Sigmoid colon (tissue), 7 donors: Measurements from ENCODE around the gene SYT15. TPM values are rescaled to one million over a fixed set of nuclear protein-coding genes. Genes with fewer than 3 reads are reported as not detected.

Experiments
- DNase-seq: peaks from one replicate; pipeline ENCODE4 v3.0.0-alpha.2; 2019
- H3K27ac ChIP-seq, 4 donors: fragments of 200-600 bp; sonication (generic); one replicate each; pipeline ENCODE4 v1.5.1; 2016 to 2019; ENCODE audit warnings: mild to moderate bottlenecking in 1 of 4
- H3K27me3 ChIP-seq, 3 donors: fragments of 200-600 bp; sonication (generic); one replicate each; pipeline ENCODE4 v1.5.1; 2019; ENCODE audit warnings: mild to moderate bottlenecking in 1 of 3
- H3K36me3 ChIP-seq, 4 donors: fragments of 200-600 bp; sonication (generic); one replicate each; pipeline ENCODE4 v1.5.1; 2016 to 2019
- H3K4me1 ChIP-seq, 4 donors: fragments of 200-600 bp; sonication (generic); one replicate each; pipeline ENCODE4 v1.5.1; 2017 to 2019
- H3K4me3 ChIP-seq, 4 donors: fragments of 200-600 bp; sonication (generic); one replicate each; pipeline ENCODE4 v1.5.1; 2017 to 2019; ENCODE audit warnings: mild to moderate bottlenecking in 2 of 4, moderate library complexity in 1 of 4
- H3K9me3 ChIP-seq, 4 donors: fragments of 200-600 bp in 3 of 4; sonication (generic) in 3 of 4; one replicate each; pipeline versions ENCODE4 v1.5.1 to v1.6.1; 2013 to 2019
- CTCF ChIP-seq, 4 experiments: fragments of 450-650 bp in 3 of 4; fragments of 200-600 bp in 1 of 4; IDR thresholded peaks; one replicate each; pipeline ENCODE4 v1.5.1; 2016 to 2019; ENCODE audit warnings: antibody characterized with exemption in 4 of 4, mild to moderate bottlenecking in 3 of 4, moderate library complexity in 2 of 4
- EP300 ChIP-seq, 4 donors: sonication (generic); formaldehyde crosslinking; IDR thresholded peaks; one replicate each; pipeline ENCODE4 v1.6.1; 2017; ENCODE audit warnings: antibody characterized with exemption in 4 of 4
- POLR2A ChIP-seq, 2 donors: fragments of 450-650 bp; IDR thresholded peaks; one replicate each; pipeline ENCODE4 v1.6.1; 2016; ENCODE audit warnings: antibody characterized with exemption in 2 of 2, mild to moderate bottlenecking in 2 of 2, moderate library complexity in 2 of 2
- POLR2AphosphoS5 ChIP-seq, 4 donors: sonication (generic); formaldehyde crosslinking; IDR thresholded peaks; one replicate each; pipeline ENCODE4 v1.6.1; 2017; ENCODE audit warnings: antibody characterized with exemption in 4 of 4
- WGBS, 2 donors: extraction: QIAGEN DNeasy Blood & Tissue Kit; methylation state at CpG; one replicate each; pipeline ENCODE4 v1.1.7; 2013; 5-methylcytosine and 5-hydroxymethylcytosine counted together
- intact Hi-C: fragments of 100-400 bp; cut with DNase I; formaldehyde crosslinking; loops from one replicate; pipeline ENCODE4 v1.15.1; 2023
- polyA plus RNA-seq, 3 donors: library from polyadenylated mRNA; stranded (reverse); fragments of 200-250 nt; gene quantifications; one replicate each; pipeline ENCODE4 v1.2.3, GENCODE V29; 2013
- total RNA-seq, 4 donors: library from RNA; depleted of rRNA; stranded (reverse); fragments of >200 nt; gene quantifications; one replicate each; pipeline ENCODE4 v1.1.0, GENCODE V29; 2016
- donor health status: healthy with polysubstance abuse.
- donor health status: Bipolar disorder and iron deficiency.
- donor health status: healthy.

The SYT15 gene
- total and polyA plus RNA-seq, 7 donors = 0.81 to 1.7 (median 1.2) TPM

- intact Hi-C loops = no loop called here
- no peaks in the 10 kb centered on the region for H3K36me3 ChIP-seq
- no peaks in the 10 kb centered on the region for H3K9me3 ChIP-seq
- no peak overlapping the region for H3K27ac ChIP-seq
- TF ChIP-seq EP300 (IDR thresholded peaks at IDR 0.05) = no peak
- no peak for TF ChIP-seq CTCF (IDR thresholded peaks at IDR 0.05)
- no peak for TF ChIP-seq POLR2AphosphoS5 (IDR thresholded peaks at IDR 0.05)
- no peak for TF ChIP-seq POLR2A (IDR thresholded peaks at IDR 0.05)
- no peak overlapping the region for H3K4me3 ChIP-seq
- H3K27me3 ChIP-seq = peaks cover 22 to 54% (median 31%) of the 10 kb centered on the region in 3 donors
- peak; percentile 68 for DNase-seq
- H3K4me1 ChIP-seq = peaks cover 0 to 13% (median 12%) of the 10 kb centered on the region in 4 donors
- WGBS, 2 donors = 86 to 89% methylated on average over 33 of the region's 33 CpGs
Measured at GRCh38 chr10:46557319-46558121, 21.4 kb upstream of the SYT15 start.

GRCh38 chr10:46558122-46558391 is 20.9 kb upstream of the SYT15 start:
- Histone ChIP-seq H3K27me3 (peaks cover 22 to 54% (median 31%) of the 10 kb centered on the region in 3 donors), H3K4me3 (no peak overlapping the region), H3K27ac (no peak overlapping the region), H3K9me3 (no peaks in the 10 kb centered on the region), H3K4me1 (peaks cover 0 to 13% (median 12%) of the 10 kb centered on the region in 4 donors), H3K36me3 (no peaks in the 10 kb centered on the region)
- WGBS, 2 donors = 38 to 49% methylated on average over 1 of the region's 1 CpG
- intact Hi-C loops = no loop called here
- no peak for DNase-seq
- TF ChIP-seq EP300 (IDR thresholded peaks at IDR 0.05) = no peak
- TF ChIP-seq CTCF (IDR thresholded peaks at IDR 0.05) = no peak
- no peak for TF ChIP-seq POLR2AphosphoS5 (IDR thresholded peaks at IDR 0.05)
- TF ChIP-seq POLR2A (IDR thresholded peaks at IDR 0.05) = no peak

GRCh38 chr10:46558392-46559185 is 20.3 kb upstream of the SYT15 start:
- no peaks in the 10 kb centered on the region for H3K36me3 ChIP-seq
- peaks cover 0 to 13% (median 12%) of the 10 kb centered on the region in 4 donors for H3K4me1 ChIP-seq
- intact Hi-C loops = no loop called here
- no peaks in the 10 kb centered on the region for H3K9me3 ChIP-seq
- peak; percentile 62 for DNase-seq
- no peak overlapping the region for H3K27ac ChIP-seq
- WGBS, 2 donors = 59 to 79% methylated on average over 9 of the region's 9 CpGs
- H3K27me3 ChIP-seq = peaks cover 22 to 54% (median 31%) of the 10 kb centered on the region in 3 donors
- no peak overlapping the region for H3K4me3 ChIP-seq
- TF ChIP-seq EP300 (IDR thresholded peaks at IDR 0.05) = no peak
- TF ChIP-seq POLR2AphosphoS5 (IDR thresholded peaks at IDR 0.05) = no peak
- no peak for TF ChIP-seq POLR2A (IDR thresholded peaks at IDR 0.05)
- no peak for TF ChIP-seq CTCF (IDR thresholded peaks at IDR 0.05)

GRCh38 chr10:46559231-46559671 is 19.7 kb upstream of the SYT15 start:
- intact Hi-C loops = no loop called here
- no peaks in the 10 kb centered on the region for H3K9me3 ChIP-seq
- H3K36me3 ChIP-seq = no peaks in the 10 kb centered on the region
- no peak for TF ChIP-seq EP300 (IDR thresholded peaks at IDR 0.05)
- TF ChIP-seq POLR2A (IDR thresholded peaks at IDR 0.05) = no peak
- no peak for TF ChIP-seq CTCF (IDR thresholded peaks at IDR 0.05)
- TF ChIP-seq POLR2AphosphoS5 (IDR thresholded peaks at IDR 0.05) = no peak
- peak; percentile 57 for DNase-seq
- H3K27ac ChIP-seq = no peak overlapping the region
- H3K4me1 ChIP-seq = peaks cover 0 to 13% (median 12%) of the 10 kb centered on the region in 4 donors
- peaks cover 22 to 52% (median 31%) of the 10 kb centered on the region in 3 donors for H3K27me3 ChIP-seq
- WGBS, 2 donors = 93 to 94% methylated on average over 5 of the region's 5 CpGs
- no peak overlapping the region for H3K4me3 ChIP-seq
